DMS 273 (cell line): ENCODE results near the gene HDAC3.
"Not testable (repeated sequence)": the region's sequence is repeated elsewhere in the genome, so short reads cannot be mapped to it uniquely, and the experiment has no call there.

Source experiments
- DNase-seq: peaks from one replicate; lab custom pipeline; 2025; ENCODE audit not compliant: unreplicated experiment; lab: John Stamatoyannopoulos, UW

HDAC3 gene

GRCh38 chr5:141636106-141636412, 590 bp downstream of the HDAC3 start:
- DNase-seq: no peak

DNA sequence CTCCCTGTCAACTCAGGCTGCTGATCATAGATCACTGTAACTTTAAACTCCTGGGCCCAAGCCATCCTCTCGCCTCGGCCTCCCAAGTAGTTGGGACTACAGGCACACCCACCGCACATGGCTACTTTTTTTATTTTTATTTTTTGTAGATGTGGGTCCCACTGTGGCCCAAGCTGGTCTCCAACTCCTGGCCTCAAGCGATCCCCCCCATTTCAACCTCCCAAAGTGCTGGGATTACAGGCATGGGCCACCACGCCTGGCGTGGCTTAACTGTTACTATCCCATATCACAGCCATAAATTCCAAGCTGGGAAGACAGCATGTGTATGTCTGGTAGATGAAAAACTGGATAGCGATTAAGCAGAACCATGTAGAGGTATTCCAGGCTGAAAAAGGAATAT, 1.0 kb downstream of the HDAC3 start:
- no peak for DNase-seq

DNA sequence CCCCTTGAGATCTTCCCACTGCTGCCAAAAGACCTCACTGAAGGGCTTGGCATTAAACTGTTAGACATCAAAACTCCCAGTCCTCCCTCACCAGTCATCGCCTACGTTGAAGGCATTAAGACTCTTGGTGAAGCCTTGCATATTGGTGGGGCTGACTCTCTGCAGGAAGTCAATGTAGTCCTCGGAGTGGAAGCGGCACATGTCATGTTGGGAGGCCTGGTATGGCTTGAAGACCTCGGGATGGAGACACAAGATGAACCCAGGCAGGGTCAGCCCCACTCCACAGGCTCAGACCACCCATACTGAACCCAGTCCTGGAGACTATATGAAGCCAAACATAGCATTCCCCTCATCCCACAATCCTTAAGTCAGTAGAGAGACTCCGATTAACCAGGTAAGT, 1.9 kb downstream of the HDAC3 start:
- no peak for DNase-seq

DNA sequence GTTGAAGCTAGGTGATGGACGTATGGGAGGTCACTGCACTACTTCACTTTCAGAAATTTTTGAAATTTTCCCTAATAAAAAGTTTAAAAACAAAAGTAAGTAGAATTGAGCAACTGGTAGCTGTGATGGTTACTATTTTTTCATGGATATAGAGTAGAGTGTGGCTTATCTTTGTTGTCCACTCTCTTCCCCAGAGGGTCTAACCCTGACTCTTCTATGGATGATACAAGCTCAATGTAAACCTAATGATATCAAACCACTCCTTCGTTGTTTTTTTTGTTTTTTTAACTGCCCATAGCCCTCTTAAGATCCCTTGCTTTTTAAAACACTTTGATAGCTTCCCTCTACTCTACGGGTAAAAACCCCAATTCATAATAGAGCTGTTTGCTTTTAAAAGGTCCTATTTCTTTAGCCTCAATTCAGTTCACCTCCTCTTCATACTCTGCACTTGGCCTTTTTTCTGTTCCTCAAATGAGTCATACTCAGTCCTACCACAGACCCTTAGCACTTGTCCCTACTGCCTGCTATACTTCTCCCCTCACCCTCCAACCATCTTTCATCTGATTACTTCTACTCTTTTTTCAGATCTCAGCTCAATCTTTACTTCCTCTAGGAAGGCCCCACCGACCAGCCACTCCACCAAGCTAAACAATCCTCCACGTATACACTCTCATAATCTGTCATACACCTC, 2.6 kb downstream of the HDAC3 start:
- DNase-seq: no peak

DNA sequence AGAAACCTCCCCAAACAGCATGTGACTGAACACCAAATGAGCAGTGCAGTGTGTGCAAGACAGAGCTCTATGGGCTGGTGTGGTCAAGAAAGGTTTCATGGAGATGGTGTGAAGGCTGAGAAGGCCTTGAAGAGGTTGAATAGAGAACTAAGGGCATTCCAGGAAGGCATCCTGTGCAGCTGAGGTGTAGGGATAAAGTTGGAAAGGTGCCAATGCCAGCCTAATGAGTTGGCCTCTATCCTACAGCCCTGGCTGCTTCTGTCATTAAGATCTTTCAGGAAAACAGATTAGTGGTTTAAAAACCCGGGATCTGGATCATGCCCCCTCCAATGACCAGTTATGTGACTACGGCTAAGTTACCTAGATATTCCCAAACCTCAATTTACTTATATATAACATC, 4.0 kb downstream of the HDAC3 start:
- DNase-seq: peak; percentile 39

DNA sequence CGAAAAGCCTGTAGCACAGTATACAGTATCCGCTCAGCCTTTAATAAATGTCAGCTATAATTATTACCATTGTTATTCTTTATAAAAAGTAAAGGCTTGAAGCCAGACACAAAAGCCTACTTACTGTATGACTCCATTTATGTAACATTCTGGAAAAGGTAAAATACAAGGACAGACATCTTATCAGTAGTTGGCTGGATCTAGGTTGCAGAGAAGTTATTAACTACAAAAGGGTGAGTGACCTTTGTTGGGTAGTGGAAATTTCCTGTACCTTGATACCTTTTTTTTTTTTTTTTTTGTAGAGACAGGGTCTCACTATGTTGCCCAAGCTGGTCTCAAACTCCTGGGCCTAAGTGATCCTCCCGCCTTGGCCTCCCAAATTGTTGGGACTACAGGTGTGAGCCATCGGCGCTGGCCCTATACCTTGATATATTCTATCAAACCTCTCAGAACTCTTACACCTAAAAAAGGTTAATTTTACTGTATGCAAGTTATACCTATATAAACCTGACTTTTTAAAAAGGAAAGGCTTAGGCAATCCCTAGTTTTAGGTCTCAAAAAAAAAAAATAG, 6.0 kb downstream of the HDAC3 start:
- DNase-seq: no peak

- DNase-seq: no peak
These were observed 8.4 kb downstream of the HDAC3 start for GRCh38 chr5:141628175-141628788.

GRCh38 chr5:141623611-141624010, 13.0 kb downstream of the HDAC3 start:
- no peak for DNase-seq

- DNase-seq: no peak
These were observed 13.5 kb downstream of the HDAC3 start for GRCh38 chr5:141623186-141623585.

- peak; percentile 99 for DNase-seq
These were observed 17.7 kb downstream of the HDAC3 start, which contains the start of gene DIAPH1 for GRCh38 chr5:141618804-141619554. Gene DIAPH1 (minus strand): TSS chr5:141619000. CDS start chr5:141618914, 86 bp downstream.

- DNase-seq: peak; percentile 81
These were observed 18.4 kb downstream of the HDAC3 start for GRCh38 chr5:141618030-141618803.

- DNase-seq: peak; percentile 38
These were observed 19.0 kb downstream of the HDAC3 start for GRCh38 chr5:141617682-141618029.

- DNase-seq: no peak
These were observed 19.5 kb downstream of the HDAC3 start for GRCh38 chr5:141617128-141617527.

DNA sequence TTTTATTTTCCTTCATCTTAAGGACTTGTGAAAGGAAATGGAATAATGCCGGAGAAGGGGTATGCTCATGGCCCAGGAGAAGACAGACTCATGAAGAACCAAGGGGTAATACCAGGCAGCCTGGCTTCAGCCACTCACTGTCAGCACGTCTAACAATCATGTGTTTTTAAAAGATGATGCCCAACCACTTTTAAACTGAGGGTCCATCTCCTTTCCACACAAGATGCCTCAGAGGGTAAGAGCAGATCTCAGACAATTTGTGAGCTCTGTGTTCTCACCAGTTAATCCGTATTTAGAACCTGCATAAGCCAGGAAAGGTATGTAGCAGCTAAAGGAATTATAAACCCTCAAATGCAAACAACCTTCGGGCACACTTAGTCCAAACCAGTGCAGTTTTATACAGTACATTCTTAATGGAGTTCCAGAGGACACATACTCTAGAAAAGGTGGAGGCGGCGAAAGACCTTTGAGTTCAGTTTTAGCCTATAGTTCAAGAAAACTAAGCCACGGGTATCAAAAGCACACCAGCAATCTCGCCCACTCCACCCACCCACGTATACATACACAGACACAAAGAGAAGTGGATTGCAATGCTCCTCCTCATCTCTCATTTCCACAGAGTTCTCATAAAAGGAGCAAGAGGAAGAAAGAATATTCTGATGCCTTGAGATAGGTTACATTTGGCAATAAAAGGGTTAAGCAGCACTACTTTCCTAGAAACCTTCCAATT, 20.5 kb downstream of the HDAC3 start:
- DNase-seq: no peak

DNA sequence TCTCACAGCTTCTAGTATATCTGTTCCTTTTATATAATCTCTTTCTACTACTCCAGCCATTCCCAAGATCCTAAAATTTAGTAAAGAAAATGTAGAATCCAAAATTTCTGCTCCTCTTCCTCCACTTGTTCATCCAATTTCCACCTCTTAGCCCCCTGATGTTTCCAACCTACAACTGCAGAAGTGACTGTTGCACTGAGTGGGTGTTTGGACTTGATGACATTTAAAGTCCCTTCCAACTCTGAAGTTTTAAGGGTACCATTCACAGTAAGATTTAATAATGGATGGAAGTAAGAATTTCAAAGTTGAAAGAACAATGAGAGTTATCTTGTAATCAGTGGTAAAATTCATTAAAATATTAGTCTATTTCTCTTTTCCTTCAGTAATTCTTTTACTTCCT, 23.3 kb downstream of the HDAC3 start:
- DNase-seq: no peak

- no peak for DNase-seq
These were observed 25.4 kb downstream of the HDAC3 start for GRCh38 chr5:141611289-141611688.

DNA sequence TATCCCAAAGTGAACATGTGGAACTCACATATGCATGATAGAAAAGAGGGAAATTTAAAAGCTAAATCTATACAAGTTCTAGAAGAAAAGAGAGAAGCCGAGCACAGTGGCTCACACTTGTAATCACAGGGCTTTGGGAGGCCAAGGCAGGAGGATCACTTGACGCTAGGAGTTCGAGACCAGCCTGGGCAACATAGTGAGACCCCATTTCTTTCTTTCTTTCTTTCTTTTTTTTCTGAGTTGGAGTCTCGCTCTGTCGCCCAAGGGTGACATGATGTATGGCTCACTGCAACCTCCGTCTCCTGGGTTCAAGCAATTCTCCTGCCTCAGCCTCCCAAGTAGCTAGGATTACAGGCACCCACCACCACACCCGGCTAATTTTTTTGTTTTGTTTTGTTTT, 26.7 kb downstream of the HDAC3 start:
- DNase-seq: not testable (repeated sequence)

DNA sequence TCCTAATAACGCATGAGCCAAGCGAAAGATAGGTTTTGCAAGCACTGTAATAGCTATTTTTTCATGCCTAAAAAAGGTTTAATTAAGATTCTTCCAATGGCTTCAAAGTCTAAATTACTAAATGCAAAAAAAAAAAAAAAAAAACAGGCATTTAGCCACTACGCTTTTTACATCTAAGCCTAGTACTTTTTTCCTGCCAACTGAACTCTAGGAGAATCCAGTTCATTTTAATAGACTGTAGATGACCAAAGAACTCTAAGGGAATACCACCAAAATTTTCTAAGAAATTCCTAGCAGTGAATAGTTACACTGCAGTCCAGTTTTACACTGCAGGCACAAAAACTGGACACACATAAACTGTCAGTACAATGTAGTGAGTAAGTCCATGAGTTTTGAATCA, 27.6 kb downstream of the HDAC3 start:
- DNase-seq: no peak

DNA sequence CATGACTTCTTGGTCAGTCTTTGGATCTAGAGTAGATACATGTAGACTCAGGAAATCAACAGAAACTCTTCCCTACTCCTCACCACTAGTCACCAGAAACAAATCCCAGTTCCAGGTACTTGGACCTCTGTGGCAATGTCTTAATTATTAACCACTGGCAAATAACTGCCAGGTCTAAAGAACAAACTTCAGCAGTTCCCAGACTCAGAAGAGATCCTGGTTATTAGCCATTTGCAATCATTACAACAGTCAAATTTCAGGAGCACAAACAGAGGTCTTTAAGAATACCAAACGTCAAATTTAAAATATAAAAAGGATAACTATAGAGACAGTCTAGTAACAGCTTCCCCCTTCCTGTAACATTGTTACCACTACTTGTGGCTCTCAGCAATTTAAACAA, 28.1 kb downstream of the HDAC3 start:
- no peak for DNase-seq

- DNase-seq: no peak
These were observed 28.6 kb downstream of the HDAC3 start for GRCh38 chr5:141608046-141608445.
